NCI-H1436 (cell line): ENCODE results near the gene MYH9.

Experiments used
- DNase-seq: peaks from one replicate; lab custom pipeline; 2025; lab: John Stamatoyannopoulos, UW

MYH9 gene

GRCh38 chr22:36367479-36367878 is 20.3 kb downstream of the MYH9 start:
- DNase-seq: no peak

GRCh38 chr22:36367066-36367465 is 20.7 kb downstream of the MYH9 start:
- DNase-seq: no peak

GRCh38 chr22:36366291-36366708 is 21.5 kb downstream of the MYH9 start:
- DNase-seq: no peak

GRCh38 chr22:36365020-36365411 is 22.8 kb downstream of the MYH9 start:
- no peak for DNase-seq

- no peak for DNase-seq
Measured at GRCh38 chr22:36364255-36365019, 23.3 kb downstream of the MYH9 start.

- DNase-seq: no peak
Measured at GRCh38 chr22:36363349-36363981, 24.3 kb downstream of the MYH9 start.

GRCh38 chr22:36362932-36363331 is 24.8 kb downstream of the MYH9 start:
- DNase-seq: no peak

- no peak for DNase-seq
Measured at GRCh38 chr22:36362075-36362474, 25.7 kb downstream of the MYH9 start.

GRCh38 chr22:36360871-36361383 is 26.8 kb downstream of the MYH9 start:
- DNase-seq: no peak

- no peak for DNase-seq
Measured at GRCh38 chr22:36360011-36360410, 27.8 kb downstream of the MYH9 start.

- DNase-seq: no peak
Measured at GRCh38 chr22:36359470-36359996, 28.2 kb downstream of the MYH9 start.

GRCh38 chr22:36358533-36359469 is 29.0 kb downstream of the MYH9 start:
- DNase-seq: peak; percentile 68

- no peak for DNase-seq
Measured at GRCh38 chr22:36356708-36357624, 30.8 kb downstream of the MYH9 start.

- DNase-seq: no peak
Measured at GRCh38 chr22:36355894-36356293, 31.9 kb downstream of the MYH9 start.

- DNase-seq: no peak
Measured at GRCh38 chr22:36355362-36355761, 32.4 kb downstream of the MYH9 start.

GRCh38 chr22:36352803-36353507 is 34.8 kb downstream of the MYH9 start:
- no peak for DNase-seq

- no peak for DNase-seq
Measured at GRCh38 chr22:36351921-36352802, 35.6 kb downstream of the MYH9 start.

- no peak for DNase-seq
Measured at GRCh38 chr22:36350751-36351594, 36.8 kb downstream of the MYH9 start.
